ENCODE data around the gene GPR82.

DNA sequence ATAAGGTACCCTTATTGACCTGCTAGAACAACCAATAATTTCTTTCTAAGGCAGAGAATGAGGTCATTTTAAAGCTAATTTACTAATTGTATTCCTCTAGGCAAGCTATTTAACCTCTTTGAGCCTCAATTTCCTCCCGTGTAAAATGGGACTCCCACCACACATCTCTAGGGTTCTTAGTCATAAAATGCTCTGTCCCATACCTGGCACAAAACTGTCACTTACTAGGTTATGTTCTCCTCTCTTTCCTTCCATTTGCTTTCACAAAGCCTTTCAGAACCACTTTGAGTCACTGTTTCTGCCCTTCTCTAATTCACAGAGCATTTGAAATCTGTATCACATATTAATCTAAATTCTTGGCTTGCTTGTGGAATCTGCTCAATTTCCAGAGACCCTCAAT is 2.4 kb upstream of the GPR82 start:
- no peak for TF ChIP-seq EZH2 (IDR thresholded peaks at IDR 0.05; ENCODE audit: low read depth, low read length, severe bottlenecking)
- TF ChIP-seq SIX5 (IDR thresholded peaks at IDR 0.05; ENCODE audit: low read depth, low read length) = no peak
- TF ChIP-seq GABPA (IDR thresholded peaks at IDR 0.05; ENCODE audit: borderline replicate concordance, insufficient read depth, low read length) = no peak
- TF ChIP-seq BACH1 (IDR thresholded peaks at IDR 0.05; ENCODE audit: low read length) = no peak
- TF ChIP-seq, protein P1, sequence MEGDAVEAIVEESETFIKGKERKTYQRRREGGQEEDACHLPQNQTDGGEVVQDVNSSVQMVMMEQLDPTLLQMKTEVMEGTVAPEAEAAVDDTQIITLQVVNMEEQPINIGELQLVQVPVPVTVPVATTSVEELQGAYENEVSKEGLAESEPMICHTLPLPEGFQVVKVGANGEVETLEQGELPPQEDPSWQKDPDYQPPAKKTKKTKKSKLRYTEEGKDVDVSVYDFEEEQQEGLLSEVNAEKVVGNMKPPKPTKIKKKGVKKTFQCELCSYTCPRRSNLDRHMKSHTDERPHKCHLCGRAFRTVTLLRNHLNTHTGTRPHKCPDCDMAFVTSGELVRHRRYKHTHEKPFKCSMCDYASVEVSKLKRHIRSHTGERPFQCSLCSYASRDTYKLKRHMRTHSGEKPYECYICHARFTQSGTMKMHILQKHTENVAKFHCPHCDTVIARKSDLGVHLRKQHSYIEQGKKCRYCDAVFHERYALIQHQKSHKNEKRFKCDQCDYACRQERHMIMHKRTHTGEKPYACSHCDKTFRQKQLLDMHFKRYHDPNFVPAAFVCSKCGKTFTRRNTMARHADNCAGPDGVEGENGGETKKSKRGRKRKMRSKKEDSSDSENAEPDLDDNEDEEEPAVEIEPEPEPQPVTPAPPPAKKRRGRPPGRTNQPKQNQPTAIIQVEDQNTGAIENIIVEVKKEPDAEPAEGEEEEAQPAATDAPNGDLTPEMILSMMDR (IDR thresholded peaks at IDR 0.05; ENCODE audit: control extremely low read depth in 1 of 3, insufficient read depth in 1 of 3, low read depth in 1 of 3, low read length in 3 of 3) = no peak
- TF ChIP-seq CREB1 (IDR thresholded peaks at IDR 0.05) = no peak
- TF ChIP-seq, protein P2, sequence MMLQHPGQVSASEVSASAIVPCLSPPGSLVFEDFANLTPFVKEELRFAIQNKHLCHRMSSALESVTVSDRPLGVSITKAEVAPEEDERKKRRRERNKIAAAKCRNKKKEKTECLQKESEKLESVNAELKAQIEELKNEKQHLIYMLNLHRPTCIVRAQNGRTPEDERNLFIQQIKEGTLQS (IDR thresholded peaks at IDR 0.05; ENCODE audit: insufficient read depth, low read depth, low read length) = no peak
- TF ChIP-seq YY1 (IDR thresholded peaks at IDR 0.05; ENCODE audit: low read depth, low read length) = no peak
- TF ChIP-seq EP300 (IDR thresholded peaks at IDR 0.05; ENCODE audit: borderline replicate concordance in 1 of 2, low read depth in 2 of 2, low read length in 2 of 2) = no peak
- TF ChIP-seq POLR2A (IDR thresholded peaks at IDR 0.05; ENCODE audit: control extremely low read depth in 1 of 2, low read depth in 2 of 2, low read length in 2 of 2) = no peak
- TF ChIP-seq SP1 (IDR thresholded peaks at IDR 0.05; ENCODE audit: low read depth, low read length) = no peak
- no peak for TF ChIP-seq RFX5 (IDR thresholded peaks at IDR 0.05; ENCODE audit: borderline replicate concordance, low read depth, low read length)

Measured in H1 (cell line).